Gastrocnemius medialis (tissue), 4 donors: ENCODE results near the gene PLOD3. TPM values are rescaled to one million over a fixed set of nuclear protein-coding genes. Genes with fewer than 3 reads are reported as not detected.

ENCODE experiments used
- ATAC-seq, 2 donors: fragments of 150-250 bp; one replicate each; pipeline ENCODE4 v1.9.1; 2016
- DNase-seq, 2 donors: peaks; one replicate each; pipeline ENCODE4 v3.0.0-alpha.2; 2019
- H3K27ac ChIP-seq, 4 donors: fragments of 200-600 bp; sonication (generic); 1 replicate in 1 of 4; 2 replicates in 3 of 4; pipeline ENCODE4 v1.5.1; 2016 to 2018; ENCODE audit warnings: mild to moderate bottlenecking in 2 of 4, moderate library complexity in 1 of 4
- H3K27me3 ChIP-seq, 3 donors: fragments of 200-600 bp; sonication (generic) in 2 of 3; 1 replicate in 1 of 3; 2 replicates in 2 of 3; pipeline versions ENCODE4 v1.5.1 to v1.6.0; 2016 to 2019; ENCODE audit warnings: mild to moderate bottlenecking in 1 of 3, moderate library complexity in 1 of 3
- H3K36me3 ChIP-seq, 2 donors: fragments of 200-600 bp; sonication (generic) in 1 of 2; one replicate each; pipeline ENCODE4 v1.5.1; 2017 to 2018
- H3K4me1 ChIP-seq, 2 donors: fragments of 200-600 bp; sonication (generic) in 1 of 2; one replicate each; pipeline ENCODE4 v1.5.1; 2016 to 2017; ENCODE audit warnings: mild to moderate bottlenecking in 2 of 2
- H3K4me3 ChIP-seq, 4 donors: fragments of 200-600 bp; sonication (generic) in 3 of 4; 1 replicate in 1 of 4; 2 replicates in 3 of 4; pipeline ENCODE4 v1.5.1; 2016 to 2019; ENCODE audit warnings: mild to moderate bottlenecking in 2 of 4
- H3K9me3 ChIP-seq, 3 donors: fragments of 200-600 bp; sonication (generic) in 2 of 3; 1 replicate in 1 of 3; 2 replicates in 2 of 3; pipeline ENCODE4 v1.5.1; 2016 to 2019
- CTCF ChIP-seq, 5 experiments: fragments of 450-650 bp in 3 of 5; fragments of 200-600 bp in 2 of 5; sonication (generic) in 2 of 5; IDR thresholded peaks in 4 of 5; conservative IDR thresholded peaks in 1 of 5; 1 replicate in 4 of 5; 2 replicates in 1 of 5; pipeline ENCODE4 v1.5.1; 2016 to 2019; ENCODE audit warnings: antibody characterized with exemption in 5 of 5, mild to moderate bottlenecking in 3 of 5, moderate library complexity in 3 of 5
- POLR2A ChIP-seq, 2 donors: fragments of 450-650 bp; IDR thresholded peaks; one replicate each; pipeline ENCODE4 v1.6.1; 2017; ENCODE audit warnings: antibody characterized with exemption in 2 of 2, mild to moderate bottlenecking in 2 of 2, moderate library complexity in 2 of 2
- in situ Hi-C, 4 donors: fragments of 200-750 bp; cut with MboI; loops; one replicate each; pipeline versions ENCODE4 v1.15.0 to v1.8.0; 2017; ENCODE audit warnings: low sequenced_read_pairs in 4 of 4
- intact Hi-C: fragments of 100-400 bp; cut with DNase I; formaldehyde crosslinking; loops from one replicate; pipeline ENCODE4 v1.15.1; 2023; ENCODE audit warnings: low total_unique reads
- microRNA-seq, 2 donors: library from miRNA; unstranded; fragments of <30 nt; microRNA quantifications; one replicate each; pipeline ENCODE4, GENCODE V29; 2016; ENCODE audit warnings: borderline replicate concordance in 2 of 2
- total RNA-seq, 4 donors: library from RNA; depleted of rRNA; stranded (reverse); fragments of >200 nt; gene quantifications; one replicate each; pipeline versions ENCODE4 v1.1.0 to v1.2.3, GENCODE V29; 2016

The PLOD3 gene
- total RNA-seq, 4 donors from 2014 or later: 8.2 to 24.2 (median 15.5) TPM

GRCh38 chr7:101160910-101161309, 56.5 kb downstream of the PLOD3 start:
- in situ Hi-C loops (no loop called here), intact Hi-C loops (no loop called here)
- H3K4me1 ChIP-seq: peaks cover 12 to 18% of the 10 kb centered on the region in 2 donors
- ATAC-seq: no peak
- H3K9me3 ChIP-seq: no peaks in the 10 kb centered on the region
- TF ChIP-seq POLR2A (IDR thresholded peaks at IDR 0.05) (no peak), CTCF (IDR thresholded peaks at IDR 0.05 in 4 of 5, conservative IDR thresholded peaks at IDR 0.05 in 1 of 5) (no peak)
- peaks cover 0 to 17% of the 10 kb centered on the region in 2 donors for H3K36me3 ChIP-seq
- H3K27me3 ChIP-seq: peaks cover 37 to 47% (median 39%) of the 10 kb centered on the region in 3 donors
- no peak for DNase-seq
- H3K27ac ChIP-seq: no peak overlapping the region
- H3K4me3 ChIP-seq: no peak overlapping the region

GRCh38 chr7:101159696-101160674, 57.4 kb downstream of the PLOD3 start:
- DNase-seq (no peak), ATAC-seq (no peak)
- Histone ChIP-seq H3K27ac (no peak overlapping the region), H3K36me3 (peaks cover 0 to 17% of the 10 kb centered on the region in 2 donors), H3K27me3 (peaks cover 27 to 37% (median 32%) of the 10 kb centered on the region in 3 donors), H3K9me3 (no peaks in the 10 kb centered on the region), H3K4me3 (no peak overlapping the region), H3K4me1 (peaks cover 11 to 14% of the 10 kb centered on the region in 2 donors)
- no peak for TF ChIP-seq POLR2A (IDR thresholded peaks at IDR 0.05)
- no peak for TF ChIP-seq CTCF (IDR thresholded peaks at IDR 0.05 in 4 of 5, conservative IDR thresholded peaks at IDR 0.05 in 1 of 5)
- intact Hi-C loops: no loop called here
- in situ Hi-C loops: no loop called here

GRCh38 chr7:101156866-101157589, 60.4 kb downstream of the PLOD3 start:
- H3K4me3 ChIP-seq: no peak overlapping the region
- peaks cover 4 to 9% (median 8%) of the 10 kb centered on the region in 3 donors for H3K27me3 ChIP-seq
- peaks cover 0 to 17% of the 10 kb centered on the region in 2 donors for H3K36me3 ChIP-seq
- intact Hi-C loops (no loop called here), in situ Hi-C loops (no loop called here)
- no peak overlapping the region for H3K27ac ChIP-seq
- DNase-seq: no peak
- no peak for TF ChIP-seq POLR2A (IDR thresholded peaks at IDR 0.05)
- TF ChIP-seq CTCF (IDR thresholded peaks at IDR 0.05 in 4 of 5, conservative IDR thresholded peaks at IDR 0.05 in 1 of 5): no peak
- no peak for ATAC-seq
- H3K9me3 ChIP-seq: no peaks in the 10 kb centered on the region
- H3K4me1 ChIP-seq: peaks cover 11 to 13% of the 10 kb centered on the region in 2 donors

GRCh38 chr7:101156277-101156676, 61.1 kb downstream of the PLOD3 start:
- no peak overlapping the region for H3K27ac ChIP-seq
- peaks cover 11 to 13% of the 10 kb centered on the region in 2 donors for H3K4me1 ChIP-seq
- H3K4me3 ChIP-seq: no peak overlapping the region
- peaks cover 0 to 17% of the 10 kb centered on the region in 2 donors for H3K36me3 ChIP-seq
- no peak for DNase-seq
- H3K9me3 ChIP-seq: no peaks in the 10 kb centered on the region
- TF ChIP-seq POLR2A (IDR thresholded peaks at IDR 0.05) (no peak), CTCF (IDR thresholded peaks at IDR 0.05 in 4 of 5, conservative IDR thresholded peaks at IDR 0.05 in 1 of 5) (no peak)
- in situ Hi-C loops: no loop called here
- peaks cover 0 to 5% (median under 1%) of the 10 kb centered on the region in 3 donors for H3K27me3 ChIP-seq
- intact Hi-C loops: no loop called here
- ATAC-seq: no peak

Small RNAs within 50 kb of the gene (microRNA-seq; reads per million reads assigned to microRNA genes)
- 0 reads per million in 2 donors for gene MIR4653

Other genes starting within 250 kb of the PLOD3 start
- gene MUC12, start 248.0 kb downstream of the PLOD3 start, total RNA-seq: 1 to 10 TPM in 1 of 4 donors, not detected in 3; 1.4 TPM
- gene MUC17, start 197.5 kb downstream of the PLOD3 start, total RNA-seq: under 1 TPM in 1 of 4 donors, not detected in 3; 0.05 TPM
- gene TRIM56, start 132.1 kb downstream of the PLOD3 start, total RNA-seq: 10 to 100 TPM in 1 of 4 donors, 1 to 10 TPM in 3; 4.2 to 11.4 (median 6.9) TPM
- 10 to 100 TPM in 3 of 4 donors, 1 to 10 TPM in 1; 5.9 to 21.7 (median 12.3) TPM for gene SERPINE1, start 90.5 kb downstream of the PLOD3 start, total RNA-seq
- 10 to 100 TPM in 3 of 4 donors, 1 to 10 TPM in 1; 5.5 to 24.4 (median 15.6) TPM for gene AP1S1, start 63.1 kb downstream of the PLOD3 start, total RNA-seq
- not detected for gene VGF, start 52.0 kb downstream of the PLOD3 start, total RNA-seq
- not detected for gene NAT16, start 37.3 kb downstream of the PLOD3 start, total RNA-seq
- gene MOGAT3, start 16.5 kb downstream of the PLOD3 start, total RNA-seq: not detected
- 10 to 100 TPM; 66.7 to 83.9 (median 71.9) TPM for gene ZNHIT1, start 584 bp upstream of the PLOD3 start, total RNA-seq
- 1 to 10 TPM in 3 of 4 donors, under 1 TPM in 1; 0.87 to 3.2 (median 1.4) TPM for gene CLDN15, start 20.2 kb upstream of the PLOD3 start, total RNA-seq
- gene FIS1, start 27.5 kb upstream of the PLOD3 start, total RNA-seq: 100 to 1,000 TPM; 319 to 467 (median 364) TPM
- 10 to 100 TPM; 13.4 to 32.3 (median 28.9) TPM for gene IFT22, start 104.2 kb upstream of the PLOD3 start, total RNA-seq
- gene COL26A1, start 145.3 kb upstream of the PLOD3 start, total RNA-seq: not detected